BJ (cell line): ENCODE results near the gene KRTAP10-2. TPM values are rescaled to one million over a fixed set of nuclear protein-coding genes. Genes with fewer than 3 reads are reported as not detected.

ENCODE experiments used
- CTCF ChIA-PET: fragments of 350-600 bp; formaldehyde crosslinking; extraction: SDS; loops from one replicate; lab custom pipeline; 2021; ENCODE audit warnings: antibody characterized with exemption, inconsistent platforms; lab: Yijun Ruan, JAX
- POLR2A ChIA-PET: fragments of 300-600 bp; sonication (Branson Sonifier 250); formaldehyde crosslinking; extraction: SDS; loops from one replicate; lab custom pipeline; 2021; ENCODE audit warnings: antibody characterized with exemption; lab: Charles Lee
- DNase-seq: peaks from one replicate; pipeline ENCODE4 v3.0.0-alpha.2; 2011; ENCODE audit warnings: low read depth
- H3K27me3 ChIP-seq: 2 replicates; pipeline ENCODE4 v1.6.0; 2011; ENCODE audit warnings: low read length; ENCODE audit not compliant: control insufficient read depth, insufficient read depth
- H3K36me3 ChIP-seq: 2 replicates; pipeline ENCODE4 v1.5.1; 2011; ENCODE audit warnings: low read length; ENCODE audit not compliant: control insufficient read depth, insufficient read depth
- H3K4me3 ChIP-seq: 2 replicates; pipeline ENCODE4 v1.5.1; 2011; ENCODE audit warnings: low read depth, mild to moderate bottlenecking, control low read depth, low read length
- polyA plus RNA-seq: library from polyadenylated mRNA; depleted of rRNA; stranded (reverse); fragments of >200 nt; gene quantifications from 2 replicates; pipeline ENCODE4 v1.2.3, GENCODE V29; 2011
- TF ChIP-seq, protein P1 (sequence below): IDR thresholded peaks from 2 replicates; pipeline ENCODE4 v1.5.1; 2011; ENCODE audit warnings: low read depth, mild to moderate bottlenecking, control low read depth, inconsistent platforms, low read length, moderate library complexity; ENCODE audit not compliant: insufficient read depth

The KRTAP10-2 gene
- polyA plus RNA-seq, 1 experiment, result not detected

DNA sequence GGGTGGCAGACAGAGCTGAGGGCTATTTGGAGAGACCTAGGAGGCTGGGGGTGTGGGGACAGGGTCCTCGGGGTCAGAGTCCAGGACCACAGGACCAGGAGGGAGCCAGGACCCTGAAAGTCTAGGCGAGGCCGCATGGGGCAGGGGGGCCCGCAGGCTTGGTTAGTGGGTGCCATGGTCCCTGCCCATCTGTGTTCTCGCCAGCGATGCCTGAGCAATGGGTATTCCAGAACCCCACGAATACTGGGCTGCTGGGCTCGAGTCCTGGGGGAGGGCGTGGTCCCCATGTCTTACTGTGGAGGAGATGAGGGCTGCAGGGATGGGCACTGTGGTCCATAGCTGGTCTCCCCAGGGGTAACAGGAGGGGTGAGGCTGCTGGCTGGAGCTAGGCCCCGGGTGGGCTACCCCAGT, 39.0 kb upstream of the KRTAP10-2 start:
- CTCF ChIA-PET, result no interaction called here
- TF ChIP-seq, protein P1, sequence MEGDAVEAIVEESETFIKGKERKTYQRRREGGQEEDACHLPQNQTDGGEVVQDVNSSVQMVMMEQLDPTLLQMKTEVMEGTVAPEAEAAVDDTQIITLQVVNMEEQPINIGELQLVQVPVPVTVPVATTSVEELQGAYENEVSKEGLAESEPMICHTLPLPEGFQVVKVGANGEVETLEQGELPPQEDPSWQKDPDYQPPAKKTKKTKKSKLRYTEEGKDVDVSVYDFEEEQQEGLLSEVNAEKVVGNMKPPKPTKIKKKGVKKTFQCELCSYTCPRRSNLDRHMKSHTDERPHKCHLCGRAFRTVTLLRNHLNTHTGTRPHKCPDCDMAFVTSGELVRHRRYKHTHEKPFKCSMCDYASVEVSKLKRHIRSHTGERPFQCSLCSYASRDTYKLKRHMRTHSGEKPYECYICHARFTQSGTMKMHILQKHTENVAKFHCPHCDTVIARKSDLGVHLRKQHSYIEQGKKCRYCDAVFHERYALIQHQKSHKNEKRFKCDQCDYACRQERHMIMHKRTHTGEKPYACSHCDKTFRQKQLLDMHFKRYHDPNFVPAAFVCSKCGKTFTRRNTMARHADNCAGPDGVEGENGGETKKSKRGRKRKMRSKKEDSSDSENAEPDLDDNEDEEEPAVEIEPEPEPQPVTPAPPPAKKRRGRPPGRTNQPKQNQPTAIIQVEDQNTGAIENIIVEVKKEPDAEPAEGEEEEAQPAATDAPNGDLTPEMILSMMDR, result no peak
- Histone ChIP-seq H3K27me3 (peaks cover 4% of the 10 kb centered on the region; the same call in 1 of the 2 replicates), H3K36me3 (no peaks in the 10 kb centered on the region), H3K4me3 (no peak overlapping the region)
- POLR2A ChIA-PET, result no interaction called here
- DNase-seq, result no peak

DNA sequence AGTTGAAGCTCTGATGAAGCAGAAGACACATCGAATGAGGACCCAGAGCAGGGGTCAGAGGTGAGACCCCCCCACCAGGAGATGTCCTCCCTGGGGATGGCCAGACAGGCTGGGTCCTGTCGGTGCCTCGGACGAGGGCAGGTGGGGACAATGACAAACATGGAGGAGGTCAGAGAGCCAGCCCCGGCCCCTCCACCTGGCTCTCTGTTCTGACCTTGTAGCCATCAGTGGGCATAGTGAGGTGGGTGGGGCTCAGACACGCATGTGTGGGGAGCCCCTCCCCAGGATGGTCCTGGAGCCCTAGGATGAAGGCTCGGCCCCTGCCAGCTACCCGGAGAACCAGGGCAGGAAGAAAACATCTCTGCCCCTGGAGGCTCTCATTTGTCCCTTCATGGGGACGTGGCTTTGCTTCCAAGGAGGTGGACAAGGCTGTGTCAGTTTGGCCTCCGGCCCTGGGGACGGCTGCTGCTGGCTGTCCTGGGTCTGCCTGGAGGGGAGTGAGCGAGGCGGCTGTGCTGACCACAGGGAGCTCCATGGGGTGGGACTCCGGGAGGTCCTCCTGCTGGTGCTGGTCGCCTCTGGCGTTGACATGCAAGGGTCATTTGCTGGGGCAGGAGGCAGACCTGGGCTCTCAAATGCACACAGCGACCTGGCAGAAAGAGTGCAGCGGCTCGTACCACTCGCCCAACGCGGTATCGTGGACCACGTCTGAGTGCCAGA, 38.4 kb upstream of the KRTAP10-2 start:
- TF ChIP-seq, protein P1, result no peak
- ChIA-PET CTCF (no interaction called here), POLR2A (no interaction called here)
- no peak for DNase-seq
- no peaks in the 10 kb centered on the region for H3K36me3 ChIP-seq
- no peak overlapping the region for H3K4me3 ChIP-seq
- H3K27me3 ChIP-seq, result peaks cover 4% of the 10 kb centered on the region; the same call in 1 of the 2 replicates

DNA sequence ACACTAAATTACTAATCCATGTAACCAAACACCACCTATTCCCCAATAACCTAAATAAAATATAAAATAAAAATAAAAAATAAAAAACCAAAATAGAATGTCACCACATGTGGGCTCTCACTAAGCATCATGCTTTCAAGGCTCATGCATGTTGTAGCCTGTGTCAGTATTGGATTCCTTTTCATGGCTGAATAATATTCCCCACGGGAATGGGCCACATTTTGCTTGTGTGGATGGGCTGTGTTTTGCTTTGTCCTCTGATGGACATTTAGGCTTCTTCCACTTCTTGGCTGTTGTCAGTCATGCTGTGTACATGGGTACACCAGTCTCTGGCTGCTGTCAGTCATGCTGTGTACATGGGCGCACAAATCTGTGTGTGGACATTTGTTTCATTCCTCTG, 37.8 kb upstream of the KRTAP10-2 start:
- Histone ChIP-seq H3K27me3 (peaks cover 4% of the 10 kb centered on the region; the same call in 1 of the 2 replicates), H3K4me3 (no peak overlapping the region), H3K36me3 (no peaks in the 10 kb centered on the region)
- TF ChIP-seq, protein P1, result no peak
- DNase-seq, result no peak
- ChIA-PET CTCF (no interaction called here), POLR2A (no interaction called here)

DNA sequence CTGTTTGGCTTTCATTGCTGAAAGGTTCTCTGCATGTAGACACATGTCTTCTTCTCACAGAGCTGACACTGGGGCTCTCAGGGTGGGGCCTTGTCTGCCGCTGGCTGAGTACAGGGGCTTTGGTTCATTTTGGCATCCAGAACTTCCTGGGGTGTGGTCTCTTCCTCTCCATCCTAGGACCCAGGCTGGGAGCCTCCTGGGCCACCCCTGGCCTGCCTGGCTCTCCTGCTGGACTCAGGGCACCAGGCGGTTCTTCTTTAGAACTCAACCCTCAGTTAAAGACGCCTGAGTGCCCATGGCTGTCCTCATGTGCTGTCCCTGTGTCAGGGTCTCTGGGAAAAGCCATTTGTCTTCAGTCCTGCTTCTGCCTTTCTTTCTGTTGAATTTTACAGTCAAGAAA, 34.6 kb upstream of the KRTAP10-2 start:
- DNase-seq, result no peak
- CTCF ChIA-PET, result no interaction called here
- POLR2A ChIA-PET, result no interaction called here
- Histone ChIP-seq H3K4me3 (no peak overlapping the region), H3K27me3 (no peaks in the 10 kb centered on the region), H3K36me3 (no peaks in the 10 kb centered on the region)
- TF ChIP-seq, protein P1, result no peak

DNA sequence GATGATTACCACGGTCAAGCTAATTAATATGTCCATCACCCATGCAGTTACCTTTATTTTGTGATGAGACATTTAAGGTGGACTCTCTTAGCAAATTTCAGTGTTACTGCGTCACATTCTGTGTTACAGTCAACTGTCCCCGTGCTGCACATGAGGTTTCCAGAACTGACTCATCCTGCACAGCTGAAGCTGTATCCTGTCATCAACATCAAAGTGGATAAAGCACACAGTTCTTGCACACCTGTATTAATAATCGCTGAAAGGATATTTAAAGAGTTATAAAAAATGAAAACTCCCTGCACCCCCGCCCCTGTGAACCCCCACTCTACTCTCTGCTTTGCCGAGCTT, 32.5 kb upstream of the KRTAP10-2 start:
- no peak for DNase-seq
- Histone ChIP-seq H3K27me3 (no peaks in the 10 kb centered on the region), H3K36me3 (no peaks in the 10 kb centered on the region), H3K4me3 (no peak overlapping the region)
- POLR2A ChIA-PET, result no interaction called here
- CTCF ChIA-PET, result no interaction called here
- TF ChIP-seq, protein P1, result no peak
